ENCODE data around the gene DBNL. TPM values are rescaled to one million over a fixed set of nuclear protein-coding genes. Genes with fewer than 3 reads are reported as not detected.
A peak's percentile ranks its signal among the peaks of the same experiment; 100 is the strongest.

Gene DBNL
- total and polyA plus RNA-seq, 2 of the 13 experiments (the other 11 are each of a cell fraction or from before 2014, with no cell fraction given) = 20.8 to 35.1 TPM

DNA sequence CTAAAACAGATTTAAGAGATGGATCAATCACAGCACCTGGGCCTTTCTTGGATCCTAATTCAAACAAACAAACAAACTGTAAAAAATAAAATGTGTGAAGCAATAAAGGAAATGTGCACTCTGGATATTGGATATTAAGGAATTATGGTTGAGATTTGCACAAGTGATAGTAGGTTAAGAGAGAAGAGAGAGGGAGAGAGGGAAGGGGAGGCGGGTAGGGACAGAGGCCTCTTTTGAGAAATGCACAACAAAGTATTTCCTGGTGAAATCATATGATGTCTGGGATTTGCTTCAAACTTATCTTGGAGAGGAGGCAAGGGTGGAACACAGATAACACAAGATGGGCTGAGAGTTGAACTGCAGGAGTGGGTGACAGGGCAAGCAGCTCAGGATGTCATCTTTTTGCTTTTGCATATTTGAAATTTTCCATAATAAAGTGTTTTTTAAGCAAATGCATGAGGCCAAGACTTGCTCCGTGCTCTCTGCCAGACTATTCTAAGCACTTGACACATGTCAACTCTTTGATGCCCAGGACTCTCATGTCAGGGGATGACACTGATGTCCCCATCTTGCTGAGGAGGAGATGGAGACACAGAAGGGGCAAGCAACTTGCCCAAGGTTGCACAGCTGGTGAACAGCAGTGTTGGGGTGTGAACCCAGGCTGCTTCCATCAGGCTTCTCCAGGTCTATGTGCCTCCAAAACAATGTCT lies 50.5 kb downstream of the DBNL start:
- peaks cover 0 to 2% of the 10 kb centered on the region in 2 experiments; a peak in 2 of 5 replicates for H3K27me3 ChIP-seq (ENCODE audit: control insufficient read depth in 1 of 2, insufficient read depth in 2 of 2, low read length in 2 of 2)
- ATAC-seq = no peak
- no peaks in the 10 kb centered on the region for H3K79me2 ChIP-seq (ENCODE audit: insufficient read depth, low read length)
- no peak overlapping the region for H3K27ac ChIP-seq (ENCODE audit: extremely low read length, insufficient read depth, low read length)
- DNase-seq (ENCODE audit: low spot score) = no peak
- no peak for FAIRE-seq
- H3K4me1 ChIP-seq (ENCODE audit: insufficient read depth, low read length) = peaks cover 57% of the 10 kb centered on the region
- TF ChIP-seq TAF1 (CRISPR knock-in tag; IDR thresholded peaks at IDR 0.05) (no peak), ZNF768 (CRISPR knock-in tag; IDR thresholded peaks at IDR 0.05) (peak; percentile 80)
- WGBS (ENCODE audit: low lambda C conversion rate) = 25% methylated on average over 2 of the region's 2 CpGs
- no peaks in the 10 kb centered on the region for H3K9me3 ChIP-seq (ENCODE audit: low read length)
- BruUV-seq (replicated peaks) = no TSS peak
- no peak overlapping the region for H3K9ac ChIP-seq (ENCODE audit: insufficient read depth, low read depth, low read length)
- H4K20me1 ChIP-seq (ENCODE audit: insufficient read depth, low read length) = no peaks in the 10 kb centered on the region
- POLR2A ChIA-PET = no interaction called here
- no peak overlapping the region for H3K4me3 ChIP-seq (replicated peaks in 1 of 3; ENCODE audit: insufficient read depth in 1 of 3, low read depth in 2 of 3, low read length in 3 of 3)
- in situ Hi-C loops (cut with HindIII; ENCODE audit: extremely low pct_ligation_motif_present, low pct_unique_long_range_greater_than_20kb) (no loop called here), intact Hi-C loops (cut with micrococcal nuclease; ENCODE audit: unreplicated experiment) (no loop called here)
- no peak overlapping the region for H2AFZ ChIP-seq (ENCODE audit: low read length)
- CTCF ChIA-PET (ENCODE audit: low intra/inter-chr PET ratio, low total read pairs) = no interaction called here
- no peak overlapping the region for H3K4me2 ChIP-seq (ENCODE audit: low read depth, low read length)
- no peaks in the 10 kb centered on the region for H3K36me3 ChIP-seq (replicated peaks in 1 of 2; ENCODE audit: control insufficient read depth in 1 of 2, insufficient read depth in 2 of 2, low read length in 2 of 2)

DNA sequence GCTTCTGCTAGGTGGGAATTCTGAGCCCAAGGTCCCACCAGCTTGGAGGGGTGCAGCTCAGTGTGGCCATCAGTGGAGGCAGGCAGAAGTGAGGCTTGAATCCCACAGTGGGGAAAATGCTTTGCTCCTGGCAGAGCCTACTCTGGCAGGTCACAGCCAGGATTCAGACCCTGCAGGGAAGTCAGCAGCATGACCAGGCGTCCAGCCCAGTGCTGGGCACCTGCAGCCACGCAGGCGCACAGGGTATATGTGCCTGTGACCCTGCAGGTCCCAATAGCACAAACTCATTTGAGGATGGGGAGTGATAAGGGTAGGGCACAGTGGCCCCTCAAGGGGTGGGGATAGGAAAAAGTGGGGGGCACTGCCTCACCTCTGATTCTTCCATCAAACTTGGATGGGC lies 51.3 kb downstream of the DBNL start:
- POLR2A ChIA-PET = no interaction called here
- BruUV-seq (replicated peaks) = no TSS peak
- no peak for TF ChIP-seq LBX2 (CRISPR knock-in tag; IDR thresholded peaks at IDR 0.05; ENCODE audit: borderline replicate concordance)
- no peak for TF ChIP-seq ZMYM2 (CRISPR knock-in tag; IDR thresholded peaks at IDR 0.05)
- no peak for TF ChIP-seq MEF2D (CRISPR knock-in tag; IDR thresholded peaks at IDR 0.05)
- TF ChIP-seq ZNF33B (CRISPR knock-in tag; IDR thresholded peaks at IDR 0.05) = no peak
- no peak for TF ChIP-seq TAF1 (CRISPR knock-in tag; IDR thresholded peaks at IDR 0.05)
- TF ChIP-seq, protein P1, sequence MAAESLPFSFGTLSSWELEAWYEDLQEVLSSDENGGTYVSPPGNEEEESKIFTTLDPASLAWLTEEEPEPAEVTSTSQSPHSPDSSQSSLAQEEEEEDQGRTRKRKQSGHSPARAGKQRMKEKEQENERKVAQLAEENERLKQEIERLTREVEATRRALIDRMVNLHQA (CRISPR knock-in tag; IDR thresholded peaks at IDR 0.05) = no peak
- TF ChIP-seq ZNF44 (CRISPR knock-in tag; IDR thresholded peaks at IDR 0.05) = no peak
- TF ChIP-seq CEBPZ (IDR thresholded peaks at IDR 0.05; ENCODE audit: low read length) = no peak
- no peak for TF ChIP-seq HCFC1 (IDR thresholded peaks at IDR 0.05; ENCODE audit: low read depth, low read length)
- TF ChIP-seq, protein P2, sequence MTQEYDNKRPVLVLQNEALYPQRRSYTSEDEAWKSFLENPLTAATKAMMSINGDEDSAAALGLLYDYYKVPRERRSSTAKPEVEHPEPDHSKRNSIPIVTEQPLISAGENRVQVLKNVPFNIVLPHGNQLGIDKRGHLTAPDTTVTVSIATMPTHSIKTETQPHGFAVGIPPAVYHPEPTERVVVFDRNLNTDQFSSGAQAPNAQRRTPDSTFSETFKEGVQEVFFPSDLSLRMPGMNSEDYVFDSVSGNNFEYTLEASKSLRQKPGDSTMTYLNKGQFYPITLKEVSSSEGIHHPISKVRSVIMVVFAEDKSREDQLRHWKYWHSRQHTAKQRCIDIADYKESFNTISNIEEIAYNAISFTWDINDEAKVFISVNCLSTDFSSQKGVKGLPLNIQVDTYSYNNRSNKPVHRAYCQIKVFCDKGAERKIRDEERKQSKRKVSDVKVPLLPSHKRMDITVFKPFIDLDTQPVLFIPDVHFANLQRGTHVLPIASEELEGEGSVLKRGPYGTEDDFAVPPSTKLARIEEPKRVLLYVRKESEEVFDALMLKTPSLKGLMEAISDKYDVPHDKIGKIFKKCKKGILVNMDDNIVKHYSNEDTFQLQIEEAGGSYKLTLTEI (CRISPR knock-in tag; conservative IDR thresholded peaks at IDR 0.05) = no peak

More for the DNA sequence above, 51.3 kb downstream of the DBNL start:
- CTCF ChIA-PET (ENCODE audit: low intra/inter-chr PET ratio, low total read pairs) = no interaction called here
- Histone ChIP-seq H3K79me2 (ENCODE audit: insufficient read depth, low read length) (no peaks in the 10 kb centered on the region), H3K36me3 (replicated peaks in 1 of 2; ENCODE audit: control insufficient read depth in 1 of 2, insufficient read depth in 2 of 2, low read length in 2 of 2) (no peaks in the 10 kb centered on the region), H3K9ac (ENCODE audit: insufficient read depth, low read depth, low read length) (no peak overlapping the region), H3K9me3 (ENCODE audit: low read length) (no peaks in the 10 kb centered on the region), H3K4me2 (ENCODE audit: low read depth, low read length) (no peak overlapping the region), H3K27ac (ENCODE audit: extremely low read length, insufficient read depth, low read length) (no peak overlapping the region), H3K27me3 (ENCODE audit: control insufficient read depth in 1 of 2, insufficient read depth in 2 of 2, low read length in 2 of 2) (peaks cover 0 to 2% of the 10 kb centered on the region in 2 experiments; a peak in 2 of 5 replicates), H3K4me1 (ENCODE audit: insufficient read depth, low read length) (peaks cover 64% of the 10 kb centered on the region), H2AFZ (ENCODE audit: low read length) (no peak overlapping the region), H3K4me3 (replicated peaks in 1 of 3; ENCODE audit: insufficient read depth in 1 of 3, low read depth in 2 of 3, low read length in 3 of 3) (no peak overlapping the region), H4K20me1 (ENCODE audit: insufficient read depth, low read length) (no peaks in the 10 kb centered on the region)
- in situ Hi-C loops (cut with HindIII; ENCODE audit: extremely low pct_ligation_motif_present, low pct_unique_long_range_greater_than_20kb) (no loop called here), intact Hi-C loops (cut with micrococcal nuclease; ENCODE audit: unreplicated experiment) (no loop called here)
- FAIRE-seq = no peak
- 92% methylated on average over 2 of the region's 3 CpGs for WGBS (ENCODE audit: low lambda C conversion rate)
- ATAC-seq = no peak
- no peak for DNase-seq (ENCODE audit: low spot score)
